HUDEP-2 (cell line): Measurements from ENCODE around the gene HS6ST1.

Experiments used
- DNase-seq, 76 experiments: peaks; one replicate each; lab custom pipeline; 2025; ENCODE audit not compliant: unreplicated experiment in 76 of 76; lab: John Stamatoyannopoulos, UW

HS6ST1 gene

GRCh38 chr2:128300151-128301020, 18.3 kb downstream of the HS6ST1 start:
- no peak for DNase-seq

- DNase-seq, result no peak
Measured at GRCh38 chr2:128299628-128300027, 19.0 kb downstream of the HS6ST1 start.

GRCh38 chr2:128298846-128299507, 19.7 kb downstream of the HS6ST1 start:
- no peak for DNase-seq

- no peak for DNase-seq
Measured at GRCh38 chr2:128298286-128298685, 20.4 kb downstream of the HS6ST1 start.

GRCh38 chr2:128293870-128294455, 24.7 kb downstream of the HS6ST1 start:
- DNase-seq, result no peak

GRCh38 chr2:128293426-128293755, 25.3 kb downstream of the HS6ST1 start:
- DNase-seq, result no peak

- DNase-seq, result no peak
Measured at GRCh38 chr2:128292599-128293425, 25.9 kb downstream of the HS6ST1 start.

- no peak for DNase-seq
Measured at GRCh38 chr2:128291844-128292598, 26.6 kb downstream of the HS6ST1 start.

GRCh38 chr2:128291161-128291843, 27.4 kb downstream of the HS6ST1 start:
- no peak for DNase-seq

- DNase-seq, result no peak
Measured at GRCh38 chr2:128290356-128290755, 28.3 kb downstream of the HS6ST1 start.

GRCh38 chr2:128289439-128289838, 29.2 kb downstream of the HS6ST1 start:
- no peak for DNase-seq

GRCh38 chr2:128288781-128289180, 29.9 kb downstream of the HS6ST1 start:
- DNase-seq, result no peak

- DNase-seq, result no peak
Measured at GRCh38 chr2:128287780-128288735, 30.6 kb downstream of the HS6ST1 start.

- no peak for DNase-seq
Measured at GRCh38 chr2:128286905-128287779, 31.5 kb downstream of the HS6ST1 start.

GRCh38 chr2:128286011-128286721, 32.5 kb downstream of the HS6ST1 start:
- DNase-seq, result no peak

GRCh38 chr2:128285329-128285931, 33.2 kb downstream of the HS6ST1 start:
- DNase-seq, result no peak

- no peak for DNase-seq
Measured at GRCh38 chr2:128284841-128285240, 33.8 kb downstream of the HS6ST1 start.
